ENCODE measurements around the gene SKP2. TPM values are rescaled to one million over a fixed set of nuclear protein-coding genes. Genes with fewer than 3 reads are reported as not detected.

Gene SKP2
- total RNA-seq, 4 donors from 2014 or later = 2.8 to 6.7 (median 3.1) TPM

DNA sequence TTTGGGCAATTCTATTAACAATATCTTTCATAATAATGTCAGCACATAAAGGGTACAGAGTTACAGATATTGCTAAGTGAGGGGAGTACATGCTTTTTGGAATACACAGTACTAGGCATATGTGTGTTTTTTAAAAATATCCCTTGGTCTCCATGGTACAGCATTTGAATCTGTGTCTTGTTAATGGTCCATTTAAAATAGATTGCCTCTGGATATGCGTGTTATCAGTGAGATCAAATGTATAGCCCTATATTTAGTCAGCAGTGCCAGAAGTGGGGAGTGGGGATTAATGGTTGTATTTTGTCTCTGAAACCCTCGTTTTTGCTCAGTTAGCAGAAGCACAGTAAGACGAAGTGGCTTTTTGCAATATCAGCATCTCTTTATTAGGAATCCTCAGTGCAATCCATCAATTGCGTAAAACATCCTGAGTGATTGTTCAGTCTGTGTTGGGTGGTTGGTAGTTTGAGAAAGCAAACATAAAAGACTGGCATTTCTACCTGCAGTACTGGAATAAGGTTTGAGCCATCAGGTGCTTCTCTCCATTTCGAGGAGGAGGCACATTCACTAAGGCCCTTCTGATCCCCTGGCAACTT is 19.0 kb downstream of the SKP2 start:
- Histone ChIP-seq H3K36me3 (peaks cover 0 to 70% of the 10 kb centered on the region in 2 donors), H3K27ac (no peak overlapping the region), H3K9me3 (no peaks in the 10 kb centered on the region), H3K4me1 (no peaks in the 10 kb centered on the region), H3K4me3 (no peak overlapping the region), H3K27me3 (no peaks in the 10 kb centered on the region)
- intact Hi-C loops (cut with DNase I; ENCODE audit: low total_unique reads) = no loop called here
- in situ Hi-C loops (cut with MboI; ENCODE audit: low sequenced_read_pairs in 4 of 4) = loop anchor here in 2 of 4 donors (10.0 kb wide), 1 partner anchor 134 kb away; the partner anchor contains the start of gene RANBP3L (in 2 of the 2)
- no peak for TF ChIP-seq CTCF (IDR thresholded peaks at IDR 0.05 in 4 of 5, conservative IDR thresholded peaks at IDR 0.05 in 1 of 5)
- TF ChIP-seq POLR2A (IDR thresholded peaks at IDR 0.05) = no peak
- ATAC-seq (no peak), DNase-seq (no peak)

DNA sequence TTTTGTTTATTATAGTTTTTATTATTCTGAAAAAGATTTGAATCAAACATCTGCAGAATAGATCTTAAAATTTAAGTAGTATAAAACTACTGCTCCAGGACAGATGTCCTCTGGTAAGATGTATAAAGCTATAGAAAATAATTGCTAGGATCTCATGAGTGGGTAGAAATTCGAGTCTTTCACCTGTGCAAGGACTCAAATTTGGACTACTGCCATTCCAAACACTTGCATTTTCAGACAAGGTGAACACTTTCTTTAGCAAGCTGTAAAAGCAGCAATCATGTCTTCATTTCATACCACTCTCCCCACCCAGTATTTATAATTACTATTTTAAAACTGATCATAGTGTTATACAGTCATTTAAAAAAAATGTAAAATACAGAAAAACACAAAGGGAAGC is 20.7 kb downstream of the SKP2 start:
- no peak overlapping the region for H3K27ac ChIP-seq
- no peak overlapping the region for H3K4me3 ChIP-seq
- H3K9me3 ChIP-seq = no peaks in the 10 kb centered on the region
- DNase-seq (no peak), ATAC-seq (no peak)
- peaks cover 0 to 63% of the 10 kb centered on the region in 2 donors for H3K36me3 ChIP-seq
- no peak for TF ChIP-seq POLR2A (IDR thresholded peaks at IDR 0.05)
- intact Hi-C loops (cut with DNase I; ENCODE audit: low total_unique reads) = no loop called here
- no peaks in the 10 kb centered on the region for H3K27me3 ChIP-seq
- no peaks in the 10 kb centered on the region for H3K4me1 ChIP-seq
- in situ Hi-C loops (cut with MboI; ENCODE audit: low sequenced_read_pairs in 4 of 4) = loop anchor here in 2 of 4 donors (10.0 kb wide), 1 partner anchor 132 kb away; the partner anchor contains the start of gene RANBP3L (in 2 of the 2)

- no peak for TF ChIP-seq POLR2A (IDR thresholded peaks at IDR 0.05)
- TF ChIP-seq CTCF (IDR thresholded peaks at IDR 0.05 in 4 of 5, conservative IDR thresholded peaks at IDR 0.05 in 1 of 5) = no peak
Measured at GRCh38 chr5:36173426-36173825, 21.5 kb downstream of the SKP2 start.

GRCh38 chr5:36174119-36174518 is 22.2 kb downstream of the SKP2 start:
- no peak for TF ChIP-seq CTCF (IDR thresholded peaks at IDR 0.05 in 4 of 5, conservative IDR thresholded peaks at IDR 0.05 in 1 of 5)
- TF ChIP-seq POLR2A (IDR thresholded peaks at IDR 0.05) = no peak
- Histone ChIP-seq H3K4me1 (no peaks in the 10 kb centered on the region), H3K36me3 (peaks cover 0 to 52% of the 10 kb centered on the region in 2 donors), H3K4me3 (no peak overlapping the region), H3K27ac (no peak overlapping the region), H3K9me3 (no peaks in the 10 kb centered on the region), H3K27me3 (no peaks in the 10 kb centered on the region)
- in situ Hi-C loops (cut with MboI; ENCODE audit: low sequenced_read_pairs in 4 of 4) = loop anchor here in 2 of 4 donors (10.0 kb wide), 1 partner anchor 131 kb away; the partner anchor contains the start of gene RANBP3L (in 2 of the 2)
- ATAC-seq (no peak), DNase-seq (no peak)
- intact Hi-C loops (cut with DNase I; ENCODE audit: low total_unique reads) = no loop called here

More at GRCh38 chr5:36173426-36173825, 21.5 kb downstream of the SKP2 start:
- Histone ChIP-seq H3K27ac (no peak overlapping the region), H3K27me3 (no peaks in the 10 kb centered on the region), H3K4me1 (no peaks in the 10 kb centered on the region), H3K4me3 (no peak overlapping the region), H3K9me3 (no peaks in the 10 kb centered on the region), H3K36me3 (peaks cover 0 to 59% of the 10 kb centered on the region in 2 donors)
- intact Hi-C loops (cut with DNase I; ENCODE audit: low total_unique reads) (no loop called here), in situ Hi-C loops (cut with MboI; ENCODE audit: low sequenced_read_pairs in 4 of 4) (loop anchor here in 2 of 4 donors (10.0 kb wide), 1 partner anchor 131 kb away; the partner anchor contains the start of gene RANBP3L (in 2 of the 2))
- ATAC-seq (no peak), DNase-seq (no peak)

- no peak overlapping the region for H3K4me3 ChIP-seq
- TF ChIP-seq CTCF (IDR thresholded peaks at IDR 0.05 in 4 of 5, conservative IDR thresholded peaks at IDR 0.05 in 1 of 5) = no peak
- no peaks in the 10 kb centered on the region for H3K4me1 ChIP-seq
- DNase-seq (no peak), ATAC-seq (no peak)
- H3K9me3 ChIP-seq = no peaks in the 10 kb centered on the region
- no peaks in the 10 kb centered on the region for H3K27me3 ChIP-seq
- no peak overlapping the region for H3K27ac ChIP-seq
- in situ Hi-C loops (cut with MboI; ENCODE audit: low sequenced_read_pairs in 4 of 4) (loop anchor here in 2 of 4 donors (10.0 kb wide), 1 partner anchor 130 kb away; the partner anchor contains the start of gene RANBP3L (in 2 of the 2)), intact Hi-C loops (cut with DNase I; ENCODE audit: low total_unique reads) (loop anchor here (5.0 kb wide), 1 partner anchor 517 kb away; no protein-coding TSS in a partner anchor)
- H3K36me3 ChIP-seq = peaks cover 0 to 50% of the 10 kb centered on the region in 2 donors
Measured at GRCh38 chr5:36175043-36175442, 23.1 kb downstream of the SKP2 start.

Measured in gastrocnemius medialis (tissue), 4 donors.